GM12878 (cell line): Measurements from ENCODE around the gene DEXI. TPM values are rescaled to one million over a fixed set of nuclear protein-coding genes. Genes with fewer than 3 reads are reported as not detected.
A peak's percentile ranks its signal among the peaks of the same experiment; 100 is the strongest.

Experiments used
- BACH1 ChIP-seq: fragments of 450-650 bp; IDR thresholded peaks from 2 replicates; pipeline ENCODE4 v1.6.1; 2017; ENCODE audit warnings: mild to moderate bottlenecking, borderline replicate concordance
- CBX3 ChIP-seq: fragments of 200-600 bp; sonication (generic); IDR thresholded peaks from 2 replicates; pipeline ENCODE4 v1.6.1; 2016; ENCODE audit warnings: low read depth, borderline replicate concordance
- CBX5 ChIP-seq: sonication (generic); IDR thresholded peaks from 2 replicates; pipeline ENCODE4 v1.6.1; 2016; ENCODE audit warnings: low read depth, moderate library complexity, mild to moderate bottlenecking, inconsistent platforms
- CHD1 ChIP-seq: IDR thresholded peaks from 2 replicates; pipeline ENCODE4 v1.6.1; 2012; ENCODE audit warnings: low read depth, low read length, improper control_type of control experiment
- CHD4 ChIP-seq: fragments of 200-600 bp; sonication (generic); IDR thresholded peaks from 2 replicates; pipeline ENCODE4 v1.6.1; 2016; ENCODE audit warnings: mild to moderate bottlenecking
- EGR1 ChIP-seq, 2 experiments: IDR thresholded peaks; 1 replicate in 1 of 2; 2 replicates in 1 of 2; pipeline ENCODE4 v1.6.1; 2011 to 2012; ENCODE audit warnings: low read depth in 2 of 2, low read length in 2 of 2, borderline replicate concordance in 1 of 2, mild to moderate bottlenecking in 1 of 2, moderate library complexity in 1 of 2
- ESRRA ChIP-seq: IDR thresholded peaks from 2 replicates; pipeline ENCODE4 v1.6.1; 2012; ENCODE audit warnings: mild to moderate bottlenecking, low read length, improper control_type of control experiment
- ETV6 ChIP-seq, 2 experiments: fragments of 450-650 bp in 1 of 2; IDR thresholded peaks in 1 of 2; conservative IDR thresholded peaks in 1 of 2; 2 replicates each; pipeline ENCODE4 v1.6.1; 2014; ENCODE audit warnings: antibody characterized with exemption in 1 of 2, borderline replicate concordance in 1 of 2, low read depth in 1 of 2, mild to moderate bottlenecking in 1 of 2, moderate library complexity in 1 of 2
- FOS ChIP-seq: IDR thresholded peaks from 3 replicates; pipeline ENCODE4 v1.6.1; 2011; ENCODE audit warnings: borderline replicate concordance; ENCODE audit not compliant: insufficient read length; ENCODE audit errors: extremely low read depth
- FOXM1 ChIP-seq: IDR thresholded peaks from 2 replicates; pipeline ENCODE4 v1.6.1; 2012; ENCODE audit warnings: low read depth, mild to moderate bottlenecking, inconsistent platforms, low read length, moderate library complexity
- MYB ChIP-seq: fragments of 150-350 bp; IDR thresholded peaks from 2 replicates; pipeline ENCODE4 v1.6.1; 2014; ENCODE audit warnings: mild to moderate bottlenecking, low read depth, low read length, borderline replicate concordance
- NR2C1 ChIP-seq: fragments of 450-650 bp; IDR thresholded peaks from 2 replicates; pipeline ENCODE4 v1.6.1; 2017; ENCODE audit warnings: antibody characterized with exemption, mild to moderate bottlenecking, moderate library complexity
- NR2F1 ChIP-seq: fragments of 450-650 bp; conservative IDR thresholded peaks from 2 replicates; pipeline ENCODE4 v1.6.1; 2017; ENCODE audit warnings: mild to moderate bottlenecking
- NRF1 ChIP-seq: conservative IDR thresholded peaks from 2 replicates; pipeline ENCODE4 v1.6.1; 2011; ENCODE audit warnings: mild to moderate bottlenecking, low read depth, low read length, improper control_type of control experiment
- PAX5 ChIP-seq: IDR thresholded peaks from 2 replicates; pipeline ENCODE4 v1.6.1; 2011; ENCODE audit warnings: low read depth, low read length, borderline replicate concordance
- RB1 ChIP-seq: fragments of 450-650 bp; formaldehyde crosslinking; IDR thresholded peaks from 2 replicates; pipeline ENCODE4 v1.6.1; 2017; ENCODE audit warnings: mild to moderate bottlenecking, borderline replicate concordance
- RELA ChIP-seq: fragments of 450-650 bp; IDR thresholded peaks from 2 replicates; pipeline ENCODE4 v1.8.0; 2014; ENCODE audit warnings: borderline replicate concordance; ENCODE audit not compliant: partially characterized antibody
- SIN3A ChIP-seq: IDR thresholded peaks from 2 replicates; pipeline ENCODE4 v1.6.1; 2012; ENCODE audit warnings: low read depth, low read length, improper control_type of control experiment
- SRF ChIP-seq, 2 experiments: IDR thresholded peaks; 2 replicates each; pipeline ENCODE4 v1.6.1; 2011; ENCODE audit warnings: low read depth in 2 of 2, low read length in 2 of 2, mild to moderate bottlenecking in 1 of 2, moderate library complexity in 1 of 2
- STAT1 ChIP-seq: fragments of 450-650 bp; conservative IDR thresholded peaks from 2 replicates; pipeline ENCODE4 v1.6.1; 2014; ENCODE audit warnings: antibody characterized with exemption, mild to moderate bottlenecking
- TARDBP ChIP-seq: IDR thresholded peaks from 2 replicates; pipeline ENCODE4 v1.6.1; 2016; ENCODE audit warnings: borderline replicate concordance
- ZNF217 ChIP-seq: fragments of 450-650 bp; IDR thresholded peaks from 2 replicates; pipeline ENCODE4 v1.6.1; 2017; ENCODE audit warnings: antibody characterized with exemption, mild to moderate bottlenecking
- polyA plus RNA-seq, 11 experiments: library from polyadenylated mRNA; depleted of rRNA in 4 of 11; unstranded in 6 of 11; stranded (reverse) in 5 of 11; fragments of >200 nt; fragmentation: Nextera tagmentation in 4 of 11; fragmentation: Illumina TruSeq in 1 of 11; extraction: Ambion mirVana in 4 of 11; extraction: Trizol in 1 of 11; gene quantifications; 1 replicate in 1 of 11; 2 replicates in 10 of 11; pipeline versions ENCODE4 v1.2.1 to v1.2.3, GENCODE V29; 2011 to 2016; ENCODE audit warnings: inconsistent platforms in 2 of 11, missing spikeins in 2 of 11, low read depth in 1 of 11
- total RNA-seq, 4 experiments: library from RNA; depleted of rRNA in 3 of 4; stranded (reverse); fragments of >200 nt in 3 of 4; fragmentation: Illumina TruSeq in 1 of 4; extraction: Trizol in 1 of 4; gene quantifications; 2 replicates each; pipeline versions ENCODE4 v1.2.1 to v1.2.3, GENCODE V29; 2013 to 2021
- TF ChIP-seq, protein P1 (sequence below): IDR thresholded peaks from 2 replicates; pipeline ENCODE4 v1.6.1; 2011; ENCODE audit warnings: low read depth, low read length, improper control_type of control experiment, borderline replicate concordance
- TF ChIP-seq, protein P2 (sequence below): fragments of 450-650 bp; IDR thresholded peaks from 2 replicates; pipeline ENCODE4 v1.6.1; 2016; ENCODE audit warnings: mild to moderate bottlenecking
- TF ChIP-seq, protein P3 (sequence below): fragments of 450-650 bp; conservative IDR thresholded peaks from 2 replicates; pipeline ENCODE4 v1.6.1; 2017; ENCODE audit warnings: mild to moderate bottlenecking, moderate library complexity

Gene DEXI
- total and polyA plus RNA-seq, 10 of the 15 experiments (the other 5 are each of a cell fraction or from before 2014, with no cell fraction given): 1.4 to 26.3 (median 18.4) TPM

DNA sequence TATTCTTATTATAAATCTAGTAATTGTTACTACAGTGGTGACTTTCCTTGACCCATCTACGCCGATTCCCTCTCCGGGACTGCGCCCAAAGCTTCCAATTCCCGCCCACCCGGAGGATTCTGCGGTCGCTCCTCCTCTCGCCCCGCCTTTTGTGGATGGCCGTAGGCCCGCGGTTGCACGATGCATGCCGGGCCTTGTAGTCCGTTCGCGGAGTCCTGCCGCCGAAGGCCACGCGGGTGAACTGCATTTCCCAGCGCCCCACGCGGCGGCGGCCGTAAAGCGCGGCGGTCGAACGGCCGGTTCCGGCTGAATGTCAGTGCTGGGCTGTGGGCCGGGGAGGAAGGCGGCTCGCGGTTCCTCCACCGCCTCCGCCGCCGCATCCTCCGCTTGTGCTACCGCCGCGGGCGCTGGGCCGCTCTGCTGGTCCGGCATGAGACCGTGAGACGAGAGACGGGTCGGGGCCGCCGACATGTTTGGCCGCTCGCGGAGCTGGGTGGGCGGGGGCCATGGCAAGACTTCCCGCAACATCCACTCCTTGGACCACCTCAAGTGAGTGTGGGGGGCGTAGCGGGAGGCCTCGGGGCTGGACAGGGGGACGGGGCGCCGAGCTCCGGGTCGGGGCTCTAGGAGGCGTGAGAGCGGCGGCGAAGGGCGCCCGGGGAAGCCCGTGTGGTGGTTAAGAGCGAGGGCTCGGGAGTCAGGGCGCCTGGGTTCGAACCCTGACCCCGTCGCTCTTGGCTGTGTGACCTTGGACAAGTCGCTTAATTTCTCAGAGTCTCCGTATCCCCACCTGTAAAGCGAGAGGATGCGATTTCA, 2.2 kb upstream of the DEXI start, which contains the start of gene CLEC16A (continued):
- TF ChIP-seq, protein P1, sequence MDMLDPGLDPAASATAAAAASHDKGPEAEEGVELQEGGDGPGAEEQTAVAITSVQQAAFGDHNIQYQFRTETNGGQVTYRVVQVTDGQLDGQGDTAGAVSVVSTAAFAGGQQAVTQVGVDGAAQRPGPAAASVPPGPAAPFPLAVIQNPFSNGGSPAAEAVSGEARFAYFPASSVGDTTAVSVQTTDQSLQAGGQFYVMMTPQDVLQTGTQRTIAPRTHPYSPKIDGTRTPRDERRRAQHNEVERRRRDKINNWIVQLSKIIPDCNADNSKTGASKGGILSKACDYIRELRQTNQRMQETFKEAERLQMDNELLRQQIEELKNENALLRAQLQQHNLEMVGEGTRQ: no peak; the same call in 1 of the 2 replicates
- TF ChIP-seq ZNF217: no peak
- TF ChIP-seq TARDBP: peak; percentile 98
- TF ChIP-seq, protein P2, sequence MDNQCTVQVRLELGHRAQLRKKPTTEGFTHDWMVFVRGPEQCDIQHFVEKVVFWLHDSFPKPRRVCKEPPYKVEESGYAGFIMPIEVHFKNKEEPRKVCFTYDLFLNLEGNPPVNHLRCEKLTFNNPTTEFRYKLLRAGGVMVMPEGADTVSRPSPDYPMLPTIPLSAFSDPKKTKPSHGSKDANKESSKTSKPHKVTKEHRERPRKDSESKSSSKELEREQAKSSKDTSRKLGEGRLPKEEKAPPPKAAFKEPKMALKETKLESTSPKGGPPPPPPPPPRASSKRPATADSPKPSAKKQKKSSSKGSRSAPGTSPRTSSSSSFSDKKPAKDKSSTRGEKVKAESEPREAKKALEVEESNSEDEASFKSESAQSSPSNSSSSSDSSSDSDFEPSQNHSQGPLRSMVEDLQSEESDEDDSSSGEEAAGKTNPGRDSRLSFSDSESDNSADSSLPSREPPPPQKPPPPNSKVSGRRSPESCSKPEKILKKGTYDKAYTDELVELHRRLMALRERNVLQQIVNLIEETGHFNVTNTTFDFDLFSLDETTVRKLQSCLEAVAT: no peak
- TF ChIP-seq NR2F1: peak; percentile 58
- TF ChIP-seq RB1: no peak
- TF ChIP-seq FOS: no peak
- TF ChIP-seq SRF (IDR thresholded peaks at IDR 0.05; ENCODE audit: low read depth in 2 of 2, low read length in 2 of 2): peak; percentile 26 to 55; a peak in 1 of 4 replicates
- peak; percentile 48; the same call in 1 of the 2 replicates for TF ChIP-seq PAX5
- TF ChIP-seq CBX3: no peak
- peak; percentile 87; the same call in 1 of the 2 replicates for TF ChIP-seq SIN3A
- peak in 1 of 2 experiments; percentile 54; a peak in 1 of 3 replicates for TF ChIP-seq EGR1 (IDR thresholded peaks at IDR 0.05; ENCODE audit: borderline replicate concordance in 1 of 2, low read depth in 2 of 2, low read length in 2 of 2)
- TF ChIP-seq STAT1: peak; percentile 61; the same call in 1 of the 2 replicates
- TF ChIP-seq ESRRA: no peak
- no peak for TF ChIP-seq MYB
- peak; percentile 82 for TF ChIP-seq BACH1
- no peak for TF ChIP-seq ETV6 (conservative IDR thresholded peaks at IDR 0.05 in 1 of 2, IDR thresholded peaks at IDR 0.05 in 1 of 2; ENCODE audit: borderline replicate concordance in 1 of 2, low read depth in 1 of 2)
- no peak for TF ChIP-seq CHD4
- TF ChIP-seq CHD1: no peak
- TF ChIP-seq NR2C1: peak; percentile 65
- no peak for TF ChIP-seq NRF1
- TF ChIP-seq, protein P3, sequence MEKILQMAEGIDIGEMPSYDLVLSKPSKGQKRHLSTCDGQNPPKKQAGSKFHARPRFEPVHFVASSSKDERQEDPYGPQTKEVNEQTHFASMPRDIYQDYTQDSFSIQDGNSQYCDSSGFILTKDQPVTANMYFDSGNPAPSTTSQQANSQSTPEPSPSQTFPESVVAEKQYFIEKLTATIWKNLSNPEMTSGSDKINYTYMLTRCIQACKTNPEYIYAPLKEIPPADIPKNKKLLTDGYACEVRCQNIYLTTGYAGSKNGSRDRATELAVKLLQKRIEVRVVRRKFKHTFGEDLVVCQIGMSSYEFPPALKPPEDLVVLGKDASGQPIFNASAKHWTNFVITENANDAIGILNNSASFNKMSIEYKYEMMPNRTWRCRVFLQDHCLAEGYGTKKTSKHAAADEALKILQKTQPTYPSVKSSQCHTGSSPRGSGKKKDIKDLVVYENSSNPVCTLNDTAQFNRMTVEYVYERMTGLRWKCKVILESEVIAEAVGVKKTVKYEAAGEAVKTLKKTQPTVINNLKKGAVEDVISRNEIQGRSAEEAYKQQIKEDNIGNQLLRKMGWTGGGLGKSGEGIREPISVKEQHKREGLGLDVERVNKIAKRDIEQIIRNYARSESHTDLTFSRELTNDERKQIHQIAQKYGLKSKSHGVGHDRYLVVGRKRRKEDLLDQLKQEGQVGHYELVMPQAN: peak; percentile 73; the same call in 1 of the 2 replicates
- TF ChIP-seq RELA: peak; percentile 72
- TF ChIP-seq CBX5: no peak; the same call in 1 of the 2 replicates
- TF ChIP-seq FOXM1: no peak
